HG02678 (cell line): ENCODE results near the gene AP4S1.

Experiments
- ATAC-seq: cut with Tn5 transposase; IDR thresholded peaks from one replicate; pipeline ENCODE4 v1.9.1; 2021; ENCODE audit warnings: mild to moderate bottlenecking, moderate library complexity; ENCODE audit not compliant: unreplicated experiment

AP4S1 gene

DNA sequence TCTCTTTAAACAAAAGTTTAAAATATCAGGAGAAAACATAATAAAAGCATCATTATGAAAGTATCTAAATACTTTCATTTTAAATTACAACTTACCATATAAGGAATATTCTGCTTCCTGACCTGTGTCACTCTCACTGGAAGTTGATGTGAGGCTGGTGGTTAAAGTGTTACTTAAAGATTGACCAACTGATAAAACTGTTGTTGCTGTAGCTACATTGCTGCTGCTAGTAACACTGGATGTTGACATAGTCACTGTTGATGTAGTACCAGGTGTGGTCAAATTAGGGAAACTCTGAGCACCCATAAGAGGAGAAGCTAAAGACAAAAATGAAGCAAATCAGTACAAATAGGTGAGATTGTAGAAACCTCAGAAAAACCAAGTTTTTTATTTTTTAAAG, 102.2 kb downstream of the AP4S1 start:
- ATAC-seq = peak; percentile 66

- ATAC-seq = no peak
These were observed 103.4 kb downstream of the AP4S1 start for GRCh38 chr14:31128601-31129526.

GRCh38 chr14:31133133-31133532, 107.7 kb downstream of the AP4S1 start:
- ATAC-seq = no peak

GRCh38 chr14:31137214-31137889, 111.9 kb downstream of the AP4S1 start:
- ATAC-seq = no peak

DNA sequence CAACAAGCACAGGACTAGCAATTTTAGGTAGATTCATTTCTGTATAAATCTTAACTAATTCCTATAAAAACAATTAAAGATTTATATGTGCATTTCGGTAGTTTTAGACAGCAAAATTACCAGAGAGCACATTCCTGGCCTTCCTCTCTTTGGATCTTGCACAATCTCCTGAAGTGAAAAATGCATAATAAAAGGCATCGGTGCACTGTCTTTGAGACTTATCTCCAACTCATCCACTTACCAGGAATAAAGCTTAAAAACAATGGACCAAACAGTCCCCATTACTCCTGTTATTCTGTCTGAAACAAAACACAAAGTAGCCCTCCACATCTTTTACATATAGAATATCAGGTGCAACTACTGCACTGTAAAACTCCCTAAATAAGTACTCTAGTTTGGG, 112.9 kb downstream of the AP4S1 start:
- ATAC-seq = no peak

GRCh38 chr14:31139301-31139847, 113.9 kb downstream of the AP4S1 start:
- ATAC-seq = no peak

GRCh38 chr14:31142455-31143087, 117.1 kb downstream of the AP4S1 start:
- no peak for ATAC-seq
